AG04449 (cell line): ENCODE data around the gene TMEM164.
A peak's percentile ranks its signal among the peaks of the same experiment; 100 is the strongest.

Experiments used
- CTCF ChIA-PET: fragments of 350-600 bp; formaldehyde crosslinking; extraction: SDS; loops from one replicate; lab custom pipeline; 2021; ENCODE audit warnings: antibody characterized with exemption; lab: Yijun Ruan, JAX
- POLR2A ChIA-PET: fragments of 400-600, 350-600 bp; formaldehyde crosslinking; extraction: SDS; loops from one replicate; lab custom pipeline; 2020; ENCODE audit warnings: antibody characterized with exemption, inconsistent platforms; lab: Yijun Ruan, JAX
- DNase-seq: peaks from one replicate; pipeline ENCODE4 v3.0.0-alpha.2; 2010; ENCODE audit warnings: low read depth, low spot score
- H3K4me3 ChIP-seq: 2 replicates; pipeline ENCODE4 v1.5.1; 2011; ENCODE audit warnings: low read depth, mild to moderate bottlenecking, control low read depth, low read length
- TF ChIP-seq, protein P1 (sequence below): IDR thresholded peaks from one replicate; pipeline ENCODE4 v1.5.1; 2011; ENCODE audit warnings: mild to moderate bottlenecking, moderate library complexity, low read length, control low read depth, inconsistent platforms; ENCODE audit not compliant: insufficient read depth; ENCODE audit errors: missing control alignments

Gene TMEM164

GRCh38 chrX:110123331-110123782 lies 120.4 kb downstream of the TMEM164 start:
- no peak overlapping the region for H3K4me3 ChIP-seq
- DNase-seq = no peak
- TF ChIP-seq, protein P1, sequence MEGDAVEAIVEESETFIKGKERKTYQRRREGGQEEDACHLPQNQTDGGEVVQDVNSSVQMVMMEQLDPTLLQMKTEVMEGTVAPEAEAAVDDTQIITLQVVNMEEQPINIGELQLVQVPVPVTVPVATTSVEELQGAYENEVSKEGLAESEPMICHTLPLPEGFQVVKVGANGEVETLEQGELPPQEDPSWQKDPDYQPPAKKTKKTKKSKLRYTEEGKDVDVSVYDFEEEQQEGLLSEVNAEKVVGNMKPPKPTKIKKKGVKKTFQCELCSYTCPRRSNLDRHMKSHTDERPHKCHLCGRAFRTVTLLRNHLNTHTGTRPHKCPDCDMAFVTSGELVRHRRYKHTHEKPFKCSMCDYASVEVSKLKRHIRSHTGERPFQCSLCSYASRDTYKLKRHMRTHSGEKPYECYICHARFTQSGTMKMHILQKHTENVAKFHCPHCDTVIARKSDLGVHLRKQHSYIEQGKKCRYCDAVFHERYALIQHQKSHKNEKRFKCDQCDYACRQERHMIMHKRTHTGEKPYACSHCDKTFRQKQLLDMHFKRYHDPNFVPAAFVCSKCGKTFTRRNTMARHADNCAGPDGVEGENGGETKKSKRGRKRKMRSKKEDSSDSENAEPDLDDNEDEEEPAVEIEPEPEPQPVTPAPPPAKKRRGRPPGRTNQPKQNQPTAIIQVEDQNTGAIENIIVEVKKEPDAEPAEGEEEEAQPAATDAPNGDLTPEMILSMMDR = no peak
- ChIA-PET CTCF (no interaction called here), POLR2A (no interaction called here)

GRCh38 chrX:110125446-110126162 lies 122.7 kb downstream of the TMEM164 start:
- DNase-seq = no peak
- ChIA-PET CTCF (interaction anchor here (1.0 to 2.8 kb wide), 5 partner anchors 21 to 287 kb away, joined by 3 to 29 read pairs (median 4); no protein-coding TSS in a partner anchor), POLR2A (no interaction called here)
- H3K4me3 ChIP-seq = no peak overlapping the region
- TF ChIP-seq, protein P1 = peak; percentile 17

DNA sequence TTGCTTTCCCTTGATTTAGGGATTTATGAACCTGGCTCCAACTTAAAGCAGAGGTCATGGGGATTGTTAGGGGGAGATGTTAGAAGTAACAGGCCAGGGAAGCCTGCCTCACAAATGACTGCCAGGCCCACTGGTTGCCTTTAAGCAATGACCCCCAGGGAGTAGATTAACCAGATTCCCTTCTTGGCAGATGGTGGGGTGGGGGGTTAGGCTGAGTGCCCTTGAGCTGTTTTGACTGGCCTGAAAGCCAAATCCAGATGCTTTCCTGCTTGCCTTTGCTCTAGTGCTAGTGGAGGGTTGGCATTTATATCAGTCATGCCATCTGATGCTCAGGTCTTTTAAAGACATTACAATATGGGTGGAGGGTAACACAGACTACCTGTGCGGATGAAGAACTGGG lies 128.1 kb downstream of the TMEM164 start:
- TF ChIP-seq, protein P1 = no peak
- CTCF ChIA-PET = interaction anchor here (1.6 kb wide), 1 partner anchor 15 kb away, joined by 3 read pairs; no protein-coding TSS in a partner anchor
- DNase-seq = no peak
- POLR2A ChIA-PET = no interaction called here
- H3K4me3 ChIP-seq = no peak overlapping the region

- TF ChIP-seq, protein P1 = no peak
- no peak overlapping the region for H3K4me3 ChIP-seq
- ChIA-PET CTCF (interaction anchor here (1.5 to 1.8 kb wide), 2 partner anchors 24 to 221 kb away, joined by 3 to 5 read pairs; no protein-coding TSS in a partner anchor), POLR2A (no interaction called here)
- no peak for DNase-seq
Observed at GRCh38 chrX:110132450-110133114, 129.7 kb downstream of the TMEM164 start.

DNA sequence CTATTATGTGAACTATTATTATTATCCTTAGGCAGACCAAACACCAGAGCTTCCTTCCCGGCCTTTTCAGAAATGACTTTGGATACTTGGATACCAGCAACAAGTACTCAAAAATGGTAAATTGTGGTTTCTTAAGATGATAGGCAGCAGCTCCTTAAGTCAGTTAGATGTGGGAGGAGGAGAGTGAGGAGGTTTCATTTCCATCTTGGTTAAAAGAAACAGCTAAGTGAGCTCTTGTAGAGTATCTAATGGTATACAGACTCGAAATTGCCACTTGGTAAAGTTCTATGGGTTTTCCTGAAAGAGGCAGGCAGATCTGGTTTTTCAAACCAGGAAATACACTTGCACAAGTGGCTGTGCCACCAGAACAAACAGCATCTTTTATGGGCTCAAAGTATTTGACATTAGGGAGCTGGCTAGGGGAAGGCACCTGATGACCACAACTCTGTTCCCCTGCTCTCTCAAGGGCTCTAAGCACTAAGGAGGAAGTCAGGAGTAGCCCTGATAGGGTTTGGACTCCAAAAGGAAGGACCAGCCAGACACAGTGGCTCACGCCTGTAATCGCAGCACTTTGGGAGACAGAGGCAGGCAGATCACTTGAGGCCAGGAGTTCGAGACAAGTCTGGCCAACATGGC lies 130.9 kb downstream of the TMEM164 start:
- TF ChIP-seq, protein P1 = no peak
- H3K4me3 ChIP-seq = no peak overlapping the region
- DNase-seq = no peak
- POLR2A ChIA-PET = no interaction called here
- CTCF ChIA-PET = interaction anchor here (1.5 to 5.8 kb wide), 2 partner anchors 12 to 223 kb away, joined by 3 to 45 read pairs; no protein-coding TSS in a partner anchor

DNA sequence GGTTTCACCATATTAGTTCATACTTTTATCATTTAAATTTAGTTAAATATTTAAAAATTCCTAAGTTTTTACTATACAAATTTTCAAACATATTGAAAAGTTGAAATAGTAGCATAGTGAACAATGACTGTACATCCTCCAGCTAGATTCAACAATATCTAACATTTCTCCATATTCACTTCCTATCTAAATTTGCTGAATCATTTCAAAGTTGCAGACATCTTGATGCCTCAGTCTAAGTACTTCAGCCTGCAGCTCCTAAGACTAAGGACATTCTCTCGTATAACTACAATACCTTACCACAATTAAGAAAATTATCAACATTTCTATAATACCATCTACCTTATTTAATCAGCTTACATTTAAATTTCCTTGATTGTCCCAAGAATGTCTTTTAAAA lies 132.7 kb downstream of the TMEM164 start:
- no peak overlapping the region for H3K4me3 ChIP-seq
- ChIA-PET CTCF (interaction anchor here (1.2 to 5.8 kb wide), 2 partner anchors 11 to 277 kb away, joined by 4 to 45 read pairs; no protein-coding TSS in a partner anchor), POLR2A (no interaction called here)
- TF ChIP-seq, protein P1 = no peak
- no peak for DNase-seq
